H9 (cell line): ENCODE measurements around the gene GDI1. TPM values are rescaled to one million over a fixed set of nuclear protein-coding genes. Genes with fewer than 3 reads are reported as not detected.

ENCODE experiments used
- DNase-seq: peaks from one replicate; pipeline ENCODE4 v3.0.0-alpha.2; 2017
- H2AFZ ChIP-seq: one replicate; pipeline ENCODE4 v1.6.1; 2013; ENCODE audit warnings: mild to moderate bottlenecking, low read length, control low read depth, moderate library complexity
- H2AK5ac ChIP-seq: 2 replicates; pipeline ENCODE4 v1.6.1; 2013; ENCODE audit warnings: low read length, control low read depth, mixed read lengths; ENCODE audit not compliant: insufficient read length
- H2BK120ac ChIP-seq: one replicate; pipeline ENCODE4 v1.6.1; 2013; ENCODE audit warnings: low read depth, mild to moderate bottlenecking, low read length, control low read depth, inconsistent platforms; ENCODE audit not compliant: poor library complexity, severe bottlenecking
- H2BK12ac ChIP-seq: 2 replicates; pipeline ENCODE4 v1.6.1; 2013; ENCODE audit warnings: low read length, control low read depth, mixed read lengths, low read depth; ENCODE audit not compliant: insufficient read length
- H2BK15ac ChIP-seq: 2 replicates; pipeline ENCODE4 v1.6.1; 2013; ENCODE audit warnings: low read depth, low read length, control low read depth
- H2BK20ac ChIP-seq: one replicate; pipeline ENCODE4 v1.6.1; 2013; ENCODE audit warnings: low read depth, mild to moderate bottlenecking, low read length, control low read depth, inconsistent platforms; ENCODE audit not compliant: poor library complexity, severe bottlenecking
- H2BK5ac ChIP-seq: 2 replicates; pipeline ENCODE4 v1.6.1; 2013; ENCODE audit warnings: low read length, control low read depth, mixed read lengths; ENCODE audit not compliant: insufficient read length
- H3K14ac ChIP-seq: 2 replicates; pipeline ENCODE4 v1.6.1; 2013; ENCODE audit warnings: low read length, control low read depth; ENCODE audit not compliant: insufficient read depth
- H3K18ac ChIP-seq: 2 replicates; pipeline ENCODE4 v1.6.1; 2013; ENCODE audit warnings: low read depth, mild to moderate bottlenecking, mixed read lengths, low read length, control low read depth; ENCODE audit not compliant: insufficient read length
- H3K23ac ChIP-seq: 2 replicates; pipeline ENCODE4 v1.6.1; 2013; ENCODE audit warnings: low read length, control low read depth, mixed read lengths, low read depth; ENCODE audit not compliant: insufficient read length
- H3K23me2 ChIP-seq: 2 replicates; pipeline ENCODE4 v1.6.1; 2013; ENCODE audit warnings: low read depth, mild to moderate bottlenecking, mixed read lengths, low read length, control low read depth; ENCODE audit not compliant: insufficient read length, poor library complexity, severe bottlenecking
- H3K27ac ChIP-seq: 2 replicates; pipeline ENCODE4 v1.5.1; 2013; ENCODE audit warnings: low read length, control low read depth, mixed read lengths, low read depth; ENCODE audit not compliant: insufficient read length
- H3K27me3 ChIP-seq: 2 replicates; pipeline ENCODE4 v1.6.1; 2013; ENCODE audit warnings: low read length, control low read depth, inconsistent platforms; ENCODE audit not compliant: insufficient read depth
- H3K4ac ChIP-seq: 2 replicates; pipeline ENCODE4 v1.6.1; 2013; ENCODE audit warnings: low read depth, mild to moderate bottlenecking, control low read depth, inconsistent platforms, low read length, moderate library complexity
- H3K4me1 ChIP-seq: 2 replicates; pipeline ENCODE4 v1.6.1; 2013; ENCODE audit warnings: low read length, control low read depth, inconsistent platforms; ENCODE audit not compliant: insufficient read depth
- H3K4me2 ChIP-seq: 2 replicates; pipeline ENCODE4 v1.6.1; 2013; ENCODE audit warnings: low read length, control low read depth, mixed read lengths; ENCODE audit not compliant: insufficient read length, insufficient read depth
- H3K56ac ChIP-seq: 2 replicates; pipeline ENCODE4 v1.6.1; 2013; ENCODE audit warnings: low read depth, mild to moderate bottlenecking, mixed read lengths, low read length, control low read depth; ENCODE audit not compliant: insufficient read length
- H3K79me1 ChIP-seq: 2 replicates; pipeline ENCODE4 v1.6.1; 2013; ENCODE audit warnings: low read depth, mild to moderate bottlenecking, moderate library complexity, low read length, control low read depth, inconsistent platforms; ENCODE audit not compliant: insufficient read depth, poor library complexity, severe bottlenecking
- H3K79me2 ChIP-seq: 2 replicates; pipeline ENCODE4 v1.6.1; 2013; ENCODE audit warnings: low read length, control low read depth, inconsistent platforms; ENCODE audit not compliant: insufficient read depth
- H3K9ac ChIP-seq: 2 replicates; pipeline ENCODE4 v1.6.1; 2013; ENCODE audit warnings: low read length, control low read depth, mixed read lengths; ENCODE audit not compliant: insufficient read length; ENCODE audit errors: extremely low read depth
- H3K9me3 ChIP-seq: one replicate; pipeline ENCODE4 v1.6.1; 2013; ENCODE audit warnings: low read depth, low read length, inconsistent platforms; ENCODE audit not compliant: control insufficient read depth
- H3T11ph ChIP-seq: one replicate; pipeline ENCODE4 v1.6.1; 2013; ENCODE audit warnings: mild to moderate bottlenecking, low read length, control low read depth, inconsistent platforms
- H4K20me1 ChIP-seq: one replicate; pipeline ENCODE4 v1.6.1; 2013; ENCODE audit not compliant: control insufficient read depth, insufficient read length, insufficient read depth
- H4K5ac ChIP-seq: 2 replicates; pipeline ENCODE4 v1.6.1; 2013; ENCODE audit warnings: low read depth, mild to moderate bottlenecking, mixed read lengths, low read length, control low read depth; ENCODE audit not compliant: insufficient read length
- H4K8ac ChIP-seq: replicated peaks from 2 replicates; pipeline ENCODE4 v1.6.1; 2013; ENCODE audit warnings: low read length, control low read depth, mixed read lengths, low read depth; ENCODE audit not compliant: insufficient read length
- H4K91ac ChIP-seq: 2 replicates; pipeline ENCODE4 v1.6.1; 2013; ENCODE audit warnings: low read depth, mild to moderate bottlenecking, moderate library complexity, mixed read lengths, low read length, control low read depth; ENCODE audit not compliant: insufficient read length
- H3K27ac Mint-ChIP-seq, 3 experiments: 2 replicates in 2 of 3; 3 replicates in 1 of 3; pipeline ENCODE4 v1.8.0; 2020 to 2021; ENCODE audit warnings: mixed read lengths in 3 of 3, mild to moderate bottlenecking in 1 of 3, moderate library complexity in 1 of 3
- H3K27me3 Mint-ChIP-seq: 2 replicates; pipeline ENCODE4 v1.8.0; 2021; ENCODE audit warnings: low read depth, mild to moderate bottlenecking, moderate library complexity, mixed read lengths
- H3K36me3 Mint-ChIP-seq, 3 experiments: 2 replicates in 2 of 3; 3 replicates in 1 of 3; pipeline ENCODE4 v1.8.0; 2020 to 2021; ENCODE audit warnings: low read depth in 3 of 3, mixed read lengths in 3 of 3; ENCODE audit not compliant: insufficient read depth in 1 of 3
- H3K4me1 Mint-ChIP-seq, 2 experiments: 2 replicates each; pipeline ENCODE4 v1.8.0; 2020; ENCODE audit warnings: mixed read lengths in 2 of 2
- H3K4me3 Mint-ChIP-seq, 2 experiments: 2 replicates in 1 of 2; 3 replicates in 1 of 2; pipeline ENCODE4 v1.8.0; 2020 to 2021; ENCODE audit warnings: mild to moderate bottlenecking in 2 of 2, mixed read lengths in 2 of 2, moderate library complexity in 1 of 2
- H3K9me3 Mint-ChIP-seq, 2 experiments: 2 replicates in 1 of 2; 3 replicates in 1 of 2; pipeline ENCODE4 v1.8.0; 2020; ENCODE audit warnings: mild to moderate bottlenecking in 2 of 2, mixed read lengths in 2 of 2, moderate library complexity in 1 of 2
- WGBS: extraction: QIAGEN DNeasy Blood & Tissue Kit; methylation state at CpG from one replicate; pipeline ENCODE4 v1.1.7; 2013; ENCODE audit warnings: missing lambda C conversion rate, low lambda C conversion rate, mixed read lengths; ENCODE audit not compliant: insufficient read length; ENCODE audit errors: extremely low coverage; 5-methylcytosine and 5-hydroxymethylcytosine counted together
- total RNA-seq: library from RNA; stranded (reverse); gene quantifications from 2 replicates; pipeline ENCODE4 v1.2.1, GENCODE V29; 2021
- TF ChIP-seq, protein P1 (sequence below): fragments of 200-600 bp; sonication (generic); conservative IDR thresholded peaks from 3 replicates; pipeline ENCODE4 v1.8.0; 2021; ENCODE audit warnings: antibody characterized with exemption, mild to moderate bottlenecking

Gene GDI1
- total RNA-seq, 1 experiment from 2014 or later = 111 TPM

- Histone ChIP-seq H3K79me1 (no peaks in the 10 kb centered on the region), H4K91ac (no peak overlapping the region), H3K23ac (no peak overlapping the region), H3K9ac (no peak overlapping the region), H3K14ac (no peak overlapping the region), H4K5ac (no peak overlapping the region), H3T11ph (no peak overlapping the region), H3K4me1 (no peaks in the 10 kb centered on the region), H3K56ac (no peak overlapping the region), H2BK15ac (no peak overlapping the region), H3K4me2 (no peak overlapping the region), H3K9me3 (peaks cover 28% of the 10 kb centered on the region), H3K79me2 (no peaks in the 10 kb centered on the region), H2AFZ (no peak overlapping the region), H2BK12ac (no peak overlapping the region), H2AK5ac (no peak overlapping the region), H3K27me3 (no peaks in the 10 kb centered on the region), H3K23me2 (no peaks in the 10 kb centered on the region), H3K27ac (no peak overlapping the region), H2BK120ac (no peak overlapping the region), H4K8ac (no peak overlapping the region), H3K4ac (no peak overlapping the region), H4K20me1 (no peaks in the 10 kb centered on the region), H2BK20ac (no peak overlapping the region), H2BK5ac (no peak overlapping the region), H3K18ac (no peak overlapping the region)
- TF ChIP-seq, protein P1, sequence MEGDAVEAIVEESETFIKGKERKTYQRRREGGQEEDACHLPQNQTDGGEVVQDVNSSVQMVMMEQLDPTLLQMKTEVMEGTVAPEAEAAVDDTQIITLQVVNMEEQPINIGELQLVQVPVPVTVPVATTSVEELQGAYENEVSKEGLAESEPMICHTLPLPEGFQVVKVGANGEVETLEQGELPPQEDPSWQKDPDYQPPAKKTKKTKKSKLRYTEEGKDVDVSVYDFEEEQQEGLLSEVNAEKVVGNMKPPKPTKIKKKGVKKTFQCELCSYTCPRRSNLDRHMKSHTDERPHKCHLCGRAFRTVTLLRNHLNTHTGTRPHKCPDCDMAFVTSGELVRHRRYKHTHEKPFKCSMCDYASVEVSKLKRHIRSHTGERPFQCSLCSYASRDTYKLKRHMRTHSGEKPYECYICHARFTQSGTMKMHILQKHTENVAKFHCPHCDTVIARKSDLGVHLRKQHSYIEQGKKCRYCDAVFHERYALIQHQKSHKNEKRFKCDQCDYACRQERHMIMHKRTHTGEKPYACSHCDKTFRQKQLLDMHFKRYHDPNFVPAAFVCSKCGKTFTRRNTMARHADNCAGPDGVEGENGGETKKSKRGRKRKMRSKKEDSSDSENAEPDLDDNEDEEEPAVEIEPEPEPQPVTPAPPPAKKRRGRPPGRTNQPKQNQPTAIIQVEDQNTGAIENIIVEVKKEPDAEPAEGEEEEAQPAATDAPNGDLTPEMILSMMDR = no peak
- Mint-ChIP-seq H3K27me3 (peaks cover 5% of the 10 kb centered on the region), H3K9me3 (peaks cover 67 to 91% of the 10 kb centered on the region in 2 experiments), H3K4me1 (no peaks in the 10 kb centered on the region), H3K4me3 (no peak overlapping the region), H3K27ac (no peak overlapping the region), H3K36me3 (peaks cover 24 to 64% (median 63%) of the 10 kb centered on the region in 3 experiments)
- DNase-seq = no peak
- WGBS = no CpG with 5 or more reads among the region's 28 CpGs
These were observed 36.0 kb downstream of the GDI1 start for GRCh38 chrX:154472685-154473632.
